IMR-90 (cell line): ENCODE data around the gene PNMA6E. TPM values are rescaled to one million over a fixed set of nuclear protein-coding genes. Genes with fewer than 3 reads are reported as not detected.

Experiments
- ATAC-seq: fragments of 200-7000 bp; cut with Tn5 transposase; 2 replicates; pipeline ENCODE4 v1.9.1; 2020; ENCODE audit warnings: low read depth, mild to moderate bottlenecking, moderate library complexity
- BruUV-seq: library from RNA; stranded (reverse); fragments of 400-500 nt; replicated peaks from 2 replicates; lab custom pipeline; 2021; lab: Mats Ljungman, UMichigan
- CTCF ChIA-PET: fragments of 300-600 bp; formaldehyde crosslinking; extraction: SDS; loops from one replicate; lab custom pipeline; 2021; ENCODE audit warnings: antibody characterized with exemption; lab: Yijun Ruan, JAX
- POLR2A ChIA-PET: fragments of 300-600 bp; sonication (Branson Sonifier 250); formaldehyde crosslinking; loops from one replicate; lab custom pipeline; 2022; ENCODE audit warnings: antibody characterized with exemption; ENCODE audit not compliant: unreplicated experiment; lab: Charles Lee
- DNase-seq: peaks from one replicate; pipeline ENCODE4 v3.0.0; 2013
- H2AFZ ChIP-seq: replicated peaks from 2 replicates; pipeline ENCODE3; 2013; ENCODE audit warnings: low read length, mild to moderate bottlenecking; ENCODE audit not compliant: poor library complexity
- H2AK5ac ChIP-seq: 2 replicates; pipeline ENCODE4 v1.6.1; 2013; ENCODE audit warnings: low read depth, low read length, inconsistent platforms
- H2AK9ac ChIP-seq: replicated peaks from 2 replicates; pipeline ENCODE3; 2013; ENCODE audit warnings: mild to moderate bottlenecking, low read depth, low read length, moderate library complexity; ENCODE audit not compliant: poor library complexity
- H2BK120ac ChIP-seq: 2 replicates; pipeline ENCODE4 v1.6.1; 2013; ENCODE audit warnings: low read depth, low read length, inconsistent platforms
- H2BK15ac ChIP-seq: 3 replicates; pipeline ENCODE4 v1.6.1; 2013; ENCODE audit warnings: low read depth, low read length, inconsistent platforms
- H2BK20ac ChIP-seq: 2 replicates; pipeline ENCODE4 v1.6.1; 2013; ENCODE audit warnings: low read depth, mild to moderate bottlenecking, inconsistent platforms, low read length, moderate library complexity
- H2BK5ac ChIP-seq: 2 replicates; pipeline ENCODE4 v1.6.1; 2013; ENCODE audit warnings: mild to moderate bottlenecking, low read depth, low read length, inconsistent platforms; ENCODE audit not compliant: poor library complexity, severe bottlenecking
- H3K14ac ChIP-seq: replicated peaks from 2 replicates; pipeline ENCODE4 v1.6.1; 2013; ENCODE audit warnings: low read depth, low read length, inconsistent platforms
- H3K18ac ChIP-seq: 2 replicates; pipeline ENCODE4 v1.6.1; 2013; ENCODE audit warnings: low read depth, low read length, control low read depth
- H3K23ac ChIP-seq: 2 replicates; pipeline ENCODE4 v1.6.1; 2013; ENCODE audit warnings: low read depth, low read length, inconsistent platforms
- H3K27ac ChIP-seq: 2 replicates; pipeline ENCODE4 v1.5.1; 2013; ENCODE audit warnings: mild to moderate bottlenecking, control low read depth, low read length; ENCODE audit not compliant: insufficient read depth
- H3K27me3 ChIP-seq: 2 replicates; pipeline ENCODE4 v1.6.1; 2013; ENCODE audit warnings: low read length; ENCODE audit not compliant: control insufficient read depth, insufficient read depth
- H3K36me3 ChIP-seq: 2 replicates; pipeline ENCODE4 v1.6.1; 2013; ENCODE audit warnings: low read length, mixed read lengths; ENCODE audit not compliant: control insufficient read depth, insufficient read depth
- H3K4ac ChIP-seq: 2 replicates; pipeline ENCODE4 v1.6.1; 2013; ENCODE audit warnings: low read depth, low read length, inconsistent platforms
- H3K4me1 ChIP-seq: 2 replicates; pipeline ENCODE4 v1.6.1; 2013; ENCODE audit warnings: low read length, mixed read lengths; ENCODE audit not compliant: control insufficient read depth, insufficient read depth
- H3K4me2 ChIP-seq: 2 replicates; pipeline ENCODE4 v1.6.1; 2013; ENCODE audit warnings: low read depth, mild to moderate bottlenecking, control low read depth, low read length, moderate library complexity
- H3K4me3 ChIP-seq: 2 replicates; pipeline ENCODE4 v1.5.1; 2013; ENCODE audit warnings: low read depth, mild to moderate bottlenecking, control low read depth, low read length, moderate library complexity; ENCODE audit not compliant: insufficient read depth
- H3K56ac ChIP-seq: 2 replicates; pipeline ENCODE4 v1.6.1; 2013; ENCODE audit warnings: low read length, inconsistent platforms; ENCODE audit not compliant: insufficient read depth; ENCODE audit errors: extremely low read depth
- H3K79me1 ChIP-seq, 2 experiments: 2 replicates each; pipeline ENCODE4 v1.6.1; 2013; ENCODE audit warnings: low read length in 2 of 2, inconsistent platforms in 1 of 2, low read depth in 1 of 2
- H3K9ac ChIP-seq: 2 replicates; pipeline ENCODE4 v1.6.1; 2013; ENCODE audit warnings: low read depth, low read length, control low read depth
- H3K9me1 ChIP-seq: 2 replicates; pipeline ENCODE4 v1.6.1; 2013; ENCODE audit warnings: low read length, inconsistent platforms; ENCODE audit not compliant: insufficient read depth
- H3K9me3 ChIP-seq: 2 replicates; pipeline ENCODE4 v1.6.1; 2013; ENCODE audit warnings: low read length; ENCODE audit not compliant: control insufficient read depth, insufficient read depth
- H4K20me1 ChIP-seq: 2 replicates; pipeline ENCODE4 v1.6.1; 2013; ENCODE audit warnings: low read length, inconsistent platforms; ENCODE audit not compliant: insufficient read depth
- H4K5ac ChIP-seq: 2 replicates; pipeline ENCODE4 v1.6.1; 2013; ENCODE audit warnings: mild to moderate bottlenecking, low read depth, low read length, control low read depth
- H4K8ac ChIP-seq, 2 experiments: 2 replicates each; pipeline ENCODE4 v1.6.1; 2013; ENCODE audit warnings: low read depth in 2 of 2, low read length in 2 of 2, control low read depth in 1 of 2, inconsistent platforms in 1 of 2
- H4K91ac ChIP-seq: 2 replicates; pipeline ENCODE4 v1.6.1; 2013; ENCODE audit warnings: low read depth, low read length, inconsistent platforms; ENCODE audit not compliant: insufficient read depth
- BHLHE40 ChIP-seq: fragments of 150-350 bp; IDR thresholded peaks from 2 replicates; pipeline ENCODE4 v1.6.1; 2016; ENCODE audit warnings: mild to moderate bottlenecking, low read depth, low read length
- CEBPB ChIP-seq: IDR thresholded peaks from 2 replicates; pipeline ENCODE4 v1.6.1; 2012; ENCODE audit warnings: low read depth, low read length, improper control_type of control experiment
- CHD1 ChIP-seq: IDR thresholded peaks from 2 replicates; pipeline ENCODE4 v1.6.1; 2012; ENCODE audit warnings: low read depth, low read length, improper control_type of control experiment
- ELK1 ChIP-seq: fragments of 150-350 bp; IDR thresholded peaks from 2 replicates; pipeline ENCODE4 v1.6.1; 2016; ENCODE audit warnings: low read depth, mild to moderate bottlenecking, low read length, moderate library complexity, borderline replicate concordance
- FOS ChIP-seq: fragments of 150-350 bp; IDR thresholded peaks from 2 replicates; pipeline ENCODE4 v1.6.1; 2016; ENCODE audit warnings: low read depth, low read length
- MAZ ChIP-seq: IDR thresholded peaks from 2 replicates; pipeline ENCODE4 v1.6.1; 2012; ENCODE audit warnings: low read depth, mild to moderate bottlenecking, low read length, improper control_type of control experiment, moderate library complexity, borderline replicate concordance
- NFE2L2 ChIP-seq: fragments of 150-350 bp; IDR thresholded peaks from 2 replicates; pipeline ENCODE4 v1.6.1; 2016; ENCODE audit warnings: low read depth, mild to moderate bottlenecking, low read length
- POLR2A ChIP-seq: IDR thresholded peaks from 2 replicates; pipeline ENCODE4 v1.6.1; 2012; ENCODE audit warnings: mild to moderate bottlenecking, low read depth, low read length
- RCOR1 ChIP-seq: IDR thresholded peaks from 2 replicates; pipeline ENCODE4 v1.6.1; 2012; ENCODE audit warnings: mild to moderate bottlenecking, low read length, improper control_type of control experiment; ENCODE audit not compliant: insufficient replicate concordance
- RFX5 ChIP-seq: IDR thresholded peaks from 2 replicates; pipeline ENCODE4 v1.8.0; 2012; ENCODE audit warnings: low read depth, mild to moderate bottlenecking, low read length, moderate library complexity
- USF2 ChIP-seq: fragments of 150-350 bp; IDR thresholded peaks from 2 replicates; pipeline ENCODE4 v1.6.1; 2017; ENCODE audit warnings: mild to moderate bottlenecking, antibody characterized with exemption, low read length, low read depth
- WGBS, 2 experiments: methylation state at CpG; one replicate each; pipeline versions ENCODE4 v1.1.5 to v1.1.7; 2013; ENCODE audit warnings: missing lambda C conversion rate in 2 of 2; ENCODE audit not compliant: insufficient read length in 1 of 2; ENCODE audit errors: extremely low coverage in 2 of 2; 5-methylcytosine and 5-hydroxymethylcytosine counted together
- dilution Hi-C: fragments of 300-500 bp; cut with HindIII; formaldehyde crosslinking; loops from one replicate; pipeline ENCODE4 v1.14.3; 2018; ENCODE audit warnings: low sequenced_read_pairs; ENCODE audit not compliant: unreplicated experiment
- in situ Hi-C: fragments of 300-500 bp; cut with MboI; formaldehyde crosslinking; loops from 3 replicates; pipeline ENCODE4 v1.14.3; 2019; ENCODE audit warnings: low sequenced_read_pairs, inconsistent platforms, mixed read lengths
- intact Hi-C: fragments of 100-400 bp; cut with micrococcal nuclease; formaldehyde crosslinking; loops from 2 replicates; pipeline ENCODE4 v1.10.0; 2022
- polyA plus RNA-seq, 3 experiments: library from polyadenylated mRNA; depleted of rRNA; stranded (reverse); fragments of >200 nt; gene quantifications; 2 replicates each; pipeline ENCODE4 v1.2.3, GENCODE V29; 2012; ENCODE audit warnings: low replicate concordance in 1 of 3
- total RNA-seq: library from RNA; depleted of rRNA; stranded (reverse); fragments of >200 nt; gene quantifications from 2 replicates; pipeline ENCODE4 v1.2.3, GENCODE V29; 2012

The PNMA6E gene
- total and polyA plus RNA-seq, 2 of the 4 experiments (the other 2 are of a cell fraction), result not detected

- H2BK15ac ChIP-seq, result no peak overlapping the region
- H3K4me3 ChIP-seq, result no peak overlapping the region
- no peak overlapping the region for H2AK5ac ChIP-seq
- no peaks in the 10 kb centered on the region for H3K9me1 ChIP-seq
- no peak overlapping the region for H3K9ac ChIP-seq
- H3K4me1 ChIP-seq, result no peaks in the 10 kb centered on the region
- no peak for ATAC-seq
- H4K5ac ChIP-seq, result no peak overlapping the region
- no peaks in the 10 kb centered on the region for H3K79me1 ChIP-seq
- peaks cover 3% of the 10 kb centered on the region; the same call in 1 of the 2 replicates for H3K9me3 ChIP-seq
- WGBS, 2 experiments, result 83% methylated on average over 9 of the region's 17 CpGs; no CpG with 5 or more reads in 1 of the 2 experiments
- no peak overlapping the region for H2BK120ac ChIP-seq
- H3K27me3 ChIP-seq, result peaks cover under 1% of the 10 kb centered on the region; the same call in 1 of the 2 replicates
- H3K14ac ChIP-seq, result no peak overlapping the region
- H3K4me2 ChIP-seq, result no peak overlapping the region
- no peak overlapping the region for H4K91ac ChIP-seq
- DNase-seq, result no peak
- H3K18ac ChIP-seq, result no peak overlapping the region
- no peak overlapping the region for H2AK9ac ChIP-seq
- no peaks in the 10 kb centered on the region; the same call in 1 of the 2 replicates for H4K20me1 ChIP-seq
- H3K36me3 ChIP-seq, result no peaks in the 10 kb centered on the region
- no peak overlapping the region for H3K4ac ChIP-seq
- BruUV-seq, result no TSS peak
- no peak overlapping the region for H3K27ac ChIP-seq
- H2BK5ac ChIP-seq, result no peak overlapping the region
- H3K56ac ChIP-seq, result no peak overlapping the region
- H4K8ac ChIP-seq, result no peak overlapping the region
- ChIA-PET CTCF (no interaction called here), POLR2A (no interaction called here)
- TF ChIP-seq POLR2A, result no peak
- TF ChIP-seq NFE2L2, result no peak
- no peak for TF ChIP-seq FOS
- no peak for TF ChIP-seq ELK1
- TF ChIP-seq MAZ, result no peak
- no peak for TF ChIP-seq USF2
- TF ChIP-seq RFX5, result no peak
- TF ChIP-seq RCOR1, result no peak
- no peak for TF ChIP-seq BHLHE40
- TF ChIP-seq CHD1, result no peak
- no peak for TF ChIP-seq CEBPB
- H2BK20ac ChIP-seq, result no peak overlapping the region
- dilution Hi-C loops, result no loop called here
- in situ Hi-C loops, result no loop called here
- intact Hi-C loops, result no loop called here
- H3K23ac ChIP-seq, result no peak overlapping the region
- H2AFZ ChIP-seq, result no peak overlapping the region
Observed at GRCh38 chrX:153446950-153447580, 45.9 kb upstream of the PNMA6E start.
